ENCODE measurements around the gene CDK4. TPM values are rescaled to one million over a fixed set of nuclear protein-coding genes. Genes with fewer than 3 reads are reported as not detected.
A peak's percentile ranks its signal among the peaks of the same experiment; 100 is the strongest.
"Not testable (repeated sequence)": the region's sequence is repeated elsewhere in the genome, so short reads cannot be mapped to it uniquely, and the experiment has no call there.

The CDK4 gene
- total RNA-seq, 1 experiment from 2014 or later, result 516 TPM

GRCh38 chr12:57726151-57726883, 25.8 kb downstream of the CDK4 start:
- H3K9me3 ChIP-seq, result no peaks in the 10 kb centered on the region
- H3K4me3 ChIP-seq, result peak overlapping the region; percentile 78
- DNase-seq, result peak; percentile 89
- H3K27me3 ChIP-seq, result no peaks in the 10 kb centered on the region
- no peaks in the 10 kb centered on the region; the same call in 1 of the 2 replicates for H3K36me3 ChIP-seq

DNA sequence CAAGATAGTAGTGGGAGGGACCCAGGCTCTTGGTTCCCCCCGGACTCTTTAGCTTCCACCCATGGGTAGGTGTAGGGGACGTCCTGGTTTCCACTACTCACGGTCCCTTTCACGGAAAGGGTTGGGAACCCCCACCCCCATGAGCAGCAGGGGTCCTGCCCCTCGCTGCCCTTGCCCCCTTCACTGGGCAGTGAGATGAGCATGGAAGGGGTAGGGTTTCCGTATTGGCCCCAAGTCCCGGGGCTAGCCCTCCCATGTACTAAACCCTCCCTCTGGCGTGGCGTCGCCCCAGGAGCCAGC, 26.3 kb downstream of the CDK4 start:
- H3K9me3 ChIP-seq, result no peaks in the 10 kb centered on the region
- no peaks in the 10 kb centered on the region for H3K27me3 ChIP-seq
- no peaks in the 10 kb centered on the region; the same call in 1 of the 2 replicates for H3K36me3 ChIP-seq
- peak overlapping the region; percentile 78 for H3K4me3 ChIP-seq
- no peak for DNase-seq

DNA sequence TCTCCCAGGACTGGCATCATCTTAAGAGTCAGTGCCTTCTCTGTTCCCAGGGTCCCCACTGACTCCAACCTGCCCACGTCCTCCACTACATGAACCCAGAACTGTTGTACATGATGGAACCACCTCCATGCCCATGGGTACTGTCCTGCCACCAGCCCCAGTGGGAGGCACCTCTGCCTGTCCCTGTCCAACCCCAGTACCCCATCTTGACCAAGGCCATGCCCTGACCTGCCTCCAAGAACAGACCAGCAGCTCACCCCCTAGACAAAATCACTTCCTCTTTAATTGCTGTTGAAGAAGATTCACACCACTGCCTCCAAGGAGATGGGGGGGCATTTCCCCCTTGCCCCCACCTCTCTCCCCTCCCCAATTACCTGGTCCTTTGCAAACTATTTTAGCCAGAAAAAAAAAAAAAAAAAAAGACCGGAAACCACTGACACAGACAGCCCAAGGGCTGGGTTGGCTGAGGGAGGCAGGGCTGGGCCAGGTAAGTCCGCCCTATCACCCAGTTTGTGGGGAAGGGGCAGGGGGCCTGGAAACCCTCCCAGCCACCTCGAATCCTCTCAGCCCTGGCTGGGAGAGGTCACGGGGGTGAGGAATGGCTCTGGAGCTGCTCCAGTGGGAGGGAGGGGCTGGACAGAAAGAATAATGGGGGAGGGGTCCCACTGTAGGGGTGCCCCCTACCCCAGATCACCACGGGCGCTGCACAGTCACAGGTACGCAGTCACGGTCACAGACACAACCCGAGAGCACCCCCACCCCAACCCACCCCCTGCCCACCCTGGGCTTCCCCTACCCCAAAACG, 27.0 kb downstream of the CDK4 start:
- DNase-seq, result no peak
- H3K27me3 ChIP-seq, result no peaks in the 10 kb centered on the region
- H3K36me3 ChIP-seq, result no peaks in the 10 kb centered on the region; the same call in 1 of the 2 replicates
- no peaks in the 10 kb centered on the region for H3K9me3 ChIP-seq
- H3K4me3 ChIP-seq, result no peak overlapping the region

DNA sequence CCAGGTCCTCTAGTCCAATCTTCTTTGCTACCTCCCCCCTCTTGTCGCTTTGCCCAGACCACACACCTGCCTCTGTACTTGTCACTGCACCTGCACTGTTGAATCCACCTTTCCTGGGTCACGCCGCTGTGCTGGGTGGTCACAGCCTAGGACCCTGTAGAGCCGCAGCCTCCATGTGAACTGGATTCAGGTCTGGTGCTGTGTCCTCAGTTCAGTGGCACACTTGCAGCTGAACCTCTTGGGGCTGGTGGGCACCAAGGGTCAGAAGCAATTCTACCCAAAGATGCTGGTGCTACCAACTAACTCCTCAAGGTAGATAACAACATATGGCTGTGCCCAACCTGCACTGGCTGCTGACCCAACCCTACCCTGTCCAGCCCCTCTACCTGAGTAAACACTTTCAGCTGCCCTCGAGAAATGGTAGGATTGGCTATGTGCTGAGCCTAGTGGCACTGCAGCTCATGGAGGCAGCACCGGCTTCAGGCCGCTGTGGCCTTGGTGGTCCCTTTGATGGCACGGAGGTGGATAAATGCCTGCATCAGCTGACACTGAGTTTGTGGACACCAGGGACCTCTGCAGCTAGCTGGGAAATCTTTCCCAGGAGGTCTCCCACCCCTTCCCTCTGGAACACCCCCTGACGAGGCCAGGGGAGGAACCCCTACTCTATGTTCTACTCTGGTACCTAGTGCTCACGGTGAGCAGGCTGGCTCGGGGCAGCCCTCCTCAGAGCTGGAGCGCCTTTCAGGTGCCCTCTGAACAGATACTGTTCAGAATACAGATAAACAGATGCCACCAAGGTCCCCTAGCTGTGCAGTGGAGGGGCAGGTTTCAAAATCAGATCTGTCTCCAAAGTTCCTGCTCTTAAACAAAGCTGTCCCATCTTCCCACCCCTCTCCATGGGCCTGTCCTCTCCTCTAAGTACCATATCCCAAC, 27.8 kb downstream of the CDK4 start:
- no peak for DNase-seq
- Histone ChIP-seq H3K4me3 (no peak overlapping the region), H3K27me3 (no peaks in the 10 kb centered on the region), H3K36me3 (no peaks in the 10 kb centered on the region; the same call in 1 of the 2 replicates), H3K9me3 (no peaks in the 10 kb centered on the region)

DNA sequence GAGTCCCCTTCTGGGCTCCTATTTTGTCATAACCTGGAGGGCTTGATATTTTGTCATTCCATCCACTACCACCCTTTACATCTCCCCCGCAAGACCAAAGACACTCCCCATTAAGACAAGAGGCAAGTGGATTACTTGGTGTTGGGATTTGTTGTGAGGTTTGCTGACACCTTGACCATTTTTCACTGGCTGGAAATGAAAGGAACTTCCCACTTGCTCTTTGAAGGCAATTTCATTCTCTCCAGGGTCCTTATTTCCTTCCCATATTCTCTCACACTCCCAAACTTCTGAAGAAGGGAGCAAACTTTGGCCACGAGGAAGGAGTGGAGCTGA, 28.5 kb downstream of the CDK4 start:
- DNase-seq, result no peak
- Histone ChIP-seq H3K36me3 (no peaks in the 10 kb centered on the region; the same call in 1 of the 2 replicates), H3K9me3 (no peaks in the 10 kb centered on the region), H3K27me3 (no peaks in the 10 kb centered on the region), H3K4me3 (no peak overlapping the region)

DNA sequence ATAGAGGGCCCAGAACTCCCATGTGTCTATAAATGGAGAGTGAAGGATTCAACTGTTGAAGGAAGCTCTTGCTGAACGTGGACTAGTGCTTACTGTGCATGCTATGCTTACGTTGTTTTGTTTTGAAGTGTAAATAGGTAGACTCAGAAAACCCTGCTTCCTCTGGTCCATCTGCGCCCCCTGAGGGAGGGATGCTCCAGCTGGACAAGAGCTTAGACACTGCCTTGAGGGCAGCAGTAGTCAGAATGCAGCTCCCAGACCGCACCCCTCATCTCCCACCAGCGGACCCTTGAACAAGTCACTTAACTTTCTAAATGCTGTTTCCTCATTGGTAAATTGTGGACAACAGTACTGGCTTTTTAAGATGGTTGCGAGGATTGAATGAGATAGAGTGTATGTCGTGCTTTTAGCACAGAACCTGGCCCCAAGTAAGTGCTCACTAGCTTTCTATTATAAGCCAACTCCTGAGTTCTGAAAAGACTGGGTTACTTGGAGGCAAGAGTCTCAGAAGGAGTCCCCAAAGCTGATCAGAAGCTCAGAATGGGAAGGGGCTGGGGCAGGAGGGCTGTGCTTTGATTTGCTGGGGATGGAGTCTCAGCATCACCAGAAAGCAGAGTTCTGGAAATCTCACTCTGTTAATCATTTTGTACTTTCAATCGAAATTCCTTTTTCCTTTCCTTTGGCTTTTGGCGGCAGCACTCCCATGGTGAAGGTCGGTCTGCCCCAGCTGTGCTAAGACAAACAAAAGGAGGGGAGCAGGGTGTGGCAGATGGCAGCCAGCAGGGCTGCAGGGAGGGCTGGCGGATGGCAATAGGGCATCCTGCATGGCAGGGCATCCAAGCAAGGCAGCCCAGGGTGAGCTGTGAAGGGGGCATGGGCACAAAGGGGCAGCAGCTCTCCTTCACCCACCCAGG, 29.1 kb downstream of the CDK4 start:
- H3K27me3 ChIP-seq, result no peaks in the 10 kb centered on the region
- DNase-seq, result no peak

GRCh38 chr12:57721846-57722608, 30.1 kb downstream of the CDK4 start:
- H3K4me3 ChIP-seq, H3K27me3 ChIP-seq, H3K36me3 ChIP-seq, H3K9me3 ChIP-seq, DNase-seq: not testable (repeated sequence)

More for the DNA sequence above, 29.1 kb downstream of the CDK4 start:
- H3K36me3 ChIP-seq, result no peaks in the 10 kb centered on the region; the same call in 1 of the 2 replicates
- no peaks in the 10 kb centered on the region for H3K9me3 ChIP-seq
- H3K4me3 ChIP-seq, result no peak overlapping the region

GRCh38 chr12:57720606-57721595, 31.2 kb downstream of the CDK4 start:
- DNase-seq, result no peak
- no peaks in the 10 kb centered on the region for H3K27me3 ChIP-seq
- H3K4me3 ChIP-seq, result no peak overlapping the region
- no peaks in the 10 kb centered on the region for H3K9me3 ChIP-seq
- H3K36me3 ChIP-seq, result peaks cover 4% of the 10 kb centered on the region

DNA sequence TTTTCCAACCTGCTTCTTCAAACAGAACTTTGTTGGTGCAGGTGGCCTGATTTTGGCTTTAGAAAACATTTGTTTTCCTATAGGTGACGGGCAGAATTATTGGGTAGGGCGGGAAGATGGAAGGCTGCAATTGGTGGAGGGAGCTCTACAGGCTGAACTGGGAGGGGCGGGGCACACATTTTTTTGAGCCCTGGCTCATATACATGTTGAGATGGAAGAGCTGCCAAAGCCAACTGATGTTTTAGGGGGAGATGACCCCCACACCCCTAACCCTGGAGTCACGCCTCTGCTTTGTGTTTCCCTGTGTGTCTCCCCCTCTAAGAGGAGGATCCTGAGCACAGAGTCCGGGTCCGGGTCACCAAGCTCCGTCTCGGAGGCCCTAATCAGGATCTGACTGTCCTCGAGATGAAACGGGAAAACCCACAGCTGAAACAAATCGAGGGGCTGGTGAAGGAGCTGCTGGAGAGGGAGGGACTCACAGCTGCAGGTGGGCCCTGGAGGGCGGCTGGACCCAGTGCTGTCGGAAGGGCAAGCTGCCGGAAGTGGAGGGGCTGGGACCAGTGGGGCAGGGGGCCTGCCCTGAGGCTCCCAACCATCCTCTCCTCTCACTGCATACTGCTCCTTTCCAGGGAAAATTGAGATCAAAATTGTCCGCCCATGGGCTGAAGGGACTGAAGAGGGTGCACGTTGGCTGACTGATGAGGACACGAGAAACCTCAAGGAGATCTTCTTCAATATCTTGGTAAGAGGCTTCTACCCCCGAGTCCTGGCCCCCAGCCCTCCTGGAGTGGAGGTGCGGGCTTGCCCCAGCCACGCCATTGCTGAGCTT, 32.1 kb downstream of the CDK4 start:
- Histone ChIP-seq H3K4me3 (no peak overlapping the region), H3K36me3 (peaks cover 7% of the 10 kb centered on the region), H3K9me3 (no peaks in the 10 kb centered on the region), H3K27me3 (no peaks in the 10 kb centered on the region)
- no peak for DNase-seq

DNA sequence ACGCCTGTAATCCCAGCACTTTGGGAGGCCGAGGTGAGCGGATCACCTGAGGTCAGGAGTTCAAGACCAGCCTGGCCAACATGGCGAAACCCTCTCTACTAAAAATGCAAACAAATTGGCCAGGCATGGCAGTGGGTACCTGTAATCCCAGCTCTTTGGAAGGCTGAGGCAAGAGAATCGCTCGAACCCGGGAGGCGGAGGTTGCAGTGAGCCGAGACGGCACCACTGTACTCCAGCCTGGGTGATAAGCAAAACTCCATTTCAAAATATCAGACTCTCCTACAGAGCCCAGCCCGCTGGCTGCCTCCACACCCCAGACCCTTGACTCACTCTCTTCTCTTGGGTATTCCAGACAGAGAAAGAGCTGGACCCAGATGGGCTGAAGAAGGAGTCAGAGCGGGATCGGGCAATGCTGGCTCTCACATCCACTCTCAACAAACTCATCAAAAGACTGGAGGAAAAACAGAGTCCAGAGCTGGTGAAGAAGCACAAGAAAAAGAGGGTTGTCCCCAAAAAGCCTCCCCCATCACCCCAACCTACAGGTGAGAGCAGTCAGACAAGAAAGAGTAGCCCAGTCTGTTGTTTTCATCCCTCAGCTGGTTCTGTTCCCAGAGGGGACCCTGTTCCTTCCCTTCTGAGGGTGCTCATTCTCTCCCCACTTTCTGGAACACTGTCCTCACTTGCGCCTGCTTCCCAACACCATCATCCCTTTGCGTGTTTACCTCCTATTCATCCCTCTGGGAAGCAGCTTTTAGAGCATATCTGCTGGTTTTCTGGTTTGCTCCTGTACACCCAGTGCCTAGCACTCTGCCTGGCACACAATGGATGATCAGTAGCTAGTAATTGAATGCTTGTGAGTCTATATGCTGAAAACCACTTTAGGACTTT, 33.2 kb downstream of the CDK4 start:
- no peak overlapping the region for H3K4me3 ChIP-seq
- no peaks in the 10 kb centered on the region for H3K9me3 ChIP-seq
- DNase-seq, result no peak
- no peaks in the 10 kb centered on the region for H3K27me3 ChIP-seq
- H3K36me3 ChIP-seq, result peaks cover 7% of the 10 kb centered on the region

DNA sequence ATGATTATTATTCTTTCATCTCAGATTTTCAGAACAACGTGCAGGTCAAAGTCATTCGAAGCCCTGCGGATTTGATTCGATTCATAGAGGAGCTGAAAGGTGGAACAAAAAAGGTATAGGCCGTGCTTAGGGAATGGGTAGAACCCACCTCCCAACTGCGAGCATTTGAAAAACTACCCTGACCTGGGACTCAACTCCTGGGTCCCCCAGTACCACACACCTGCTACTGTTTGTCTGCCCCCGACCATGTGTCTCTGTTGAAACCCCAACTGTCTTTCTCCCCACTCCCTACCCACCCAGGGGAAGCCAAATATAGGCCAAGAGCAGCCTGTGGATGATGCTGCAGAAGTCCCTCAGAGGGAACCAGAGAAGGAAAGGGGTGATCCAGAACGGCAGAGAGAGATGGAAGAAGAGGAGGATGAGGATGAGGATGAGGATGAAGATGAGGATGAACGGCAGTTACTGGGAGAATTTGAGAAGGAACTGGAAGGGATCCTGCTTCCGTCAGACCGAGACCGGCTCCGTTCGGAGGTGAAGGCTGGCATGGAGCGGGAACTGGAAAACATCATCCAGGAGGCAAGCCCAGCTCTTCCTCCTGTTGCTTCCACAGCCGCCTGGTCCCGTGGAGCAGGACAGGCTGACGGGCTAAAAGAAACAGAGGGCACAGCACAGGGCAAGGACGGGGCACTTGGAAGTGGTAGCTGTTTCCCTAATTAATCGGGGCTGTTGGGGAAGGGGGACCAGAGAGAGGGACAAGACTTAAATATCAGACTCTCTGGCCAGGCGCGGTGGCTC, 34.1 kb downstream of the CDK4 start:
- H3K27me3 ChIP-seq, result no peaks in the 10 kb centered on the region
- peaks cover 7% of the 10 kb centered on the region for H3K36me3 ChIP-seq
- DNase-seq, result no peak
- no peaks in the 10 kb centered on the region for H3K9me3 ChIP-seq
- H3K4me3 ChIP-seq, result no peak overlapping the region

GRCh38 chr12:57717131-57717530, 35.0 kb downstream of the CDK4 start:
- no peaks in the 10 kb centered on the region for H3K27me3 ChIP-seq
- H3K36me3 ChIP-seq, result peaks cover 7% of the 10 kb centered on the region
- peaks cover 1% of the 10 kb centered on the region; the same call in 1 of the 2 replicates for H3K9me3 ChIP-seq
- no peak overlapping the region for H3K4me3 ChIP-seq
- DNase-seq, result no peak
